Stomach smooth muscle (tissue), 2 donors: ENCODE results near the gene CSNK2A2.

ENCODE experiments used
- H3K27ac ChIP-seq: one replicate; pipeline ENCODE4 v1.7.0; 2013; ENCODE audit warnings: mild to moderate bottlenecking, low read length, inconsistent platforms
- H3K27me3 ChIP-seq, 2 donors: one replicate each; pipeline ENCODE4 v1.7.0; 2013; ENCODE audit warnings: low read length in 2 of 2; ENCODE audit not compliant: insufficient read depth in 2 of 2, control insufficient read depth in 1 of 2
- H3K36me3 ChIP-seq, 2 donors: one replicate each; pipeline ENCODE4 v1.7.0; 2013; ENCODE audit warnings: low read length in 2 of 2; ENCODE audit not compliant: control insufficient read depth in 2 of 2, insufficient read depth in 2 of 2
- H3K4me1 ChIP-seq: one replicate; pipeline ENCODE4 v1.7.0; 2013; ENCODE audit warnings: low read length; ENCODE audit not compliant: control insufficient read depth, insufficient read depth
- H3K4me3 ChIP-seq, 2 donors: one replicate each; pipeline ENCODE4 v1.7.0; 2013; ENCODE audit warnings: low read length in 2 of 2
- H3K9ac ChIP-seq, 2 donors: one replicate each; pipeline ENCODE4 v1.7.0; 2013; ENCODE audit warnings: low read length in 2 of 2, mild to moderate bottlenecking in 1 of 2
- H3K9me3 ChIP-seq, 2 donors: one replicate each; pipeline ENCODE4 v1.7.0; 2013; ENCODE audit warnings: low read length in 2 of 2; ENCODE audit not compliant: control insufficient read depth in 2 of 2
- donor health status: healthy.
- donor health status: Pancreatic carcinoma.

CSNK2A2 gene

GRCh38 chr16:58219432-58219831, 21.5 kb upstream of the CSNK2A2 start:
- H3K4me3 ChIP-seq, result no peak overlapping the region
- no peaks in the 10 kb centered on the region for H3K9me3 ChIP-seq
- H3K36me3 ChIP-seq, result no peaks in the 10 kb centered on the region
- H3K27ac ChIP-seq, result no peak overlapping the region
- H3K4me1 ChIP-seq, result no peaks in the 10 kb centered on the region
- no peaks in the 10 kb centered on the region for H3K27me3 ChIP-seq
- no peak overlapping the region for H3K9ac ChIP-seq

GRCh38 chr16:58218786-58219185, 20.9 kb upstream of the CSNK2A2 start:
- H3K4me1 ChIP-seq, result no peaks in the 10 kb centered on the region
- H3K9me3 ChIP-seq, result no peaks in the 10 kb centered on the region
- H3K27ac ChIP-seq, result no peak overlapping the region
- H3K36me3 ChIP-seq, result no peaks in the 10 kb centered on the region
- no peak overlapping the region for H3K4me3 ChIP-seq
- no peaks in the 10 kb centered on the region for H3K27me3 ChIP-seq
- no peak overlapping the region for H3K9ac ChIP-seq

GRCh38 chr16:58217311-58217925, 19.5 kb upstream of the CSNK2A2 start:
- no peaks in the 10 kb centered on the region for H3K9me3 ChIP-seq
- peaks cover 0 to 2% of the 10 kb centered on the region in 2 donors for H3K27me3 ChIP-seq
- no peak overlapping the region for H3K9ac ChIP-seq
- no peak overlapping the region for H3K4me3 ChIP-seq
- no peaks in the 10 kb centered on the region for H3K4me1 ChIP-seq
- H3K27ac ChIP-seq, result no peak overlapping the region
- no peaks in the 10 kb centered on the region for H3K36me3 ChIP-seq

GRCh38 chr16:58212824-58213655, 15.1 kb upstream of the CSNK2A2 start:
- Histone ChIP-seq H3K36me3 (no peaks in the 10 kb centered on the region), H3K4me1 (no peaks in the 10 kb centered on the region), H3K4me3 (no peak overlapping the region), H3K9ac (no peak overlapping the region), H3K27me3 (peaks cover 0 to 2% of the 10 kb centered on the region in 2 donors), H3K9me3 (no peaks in the 10 kb centered on the region), H3K27ac (no peak overlapping the region)

GRCh38 chr16:58211846-58212245, 13.9 kb upstream of the CSNK2A2 start:
- Histone ChIP-seq H3K4me1 (no peaks in the 10 kb centered on the region), H3K9me3 (no peaks in the 10 kb centered on the region), H3K9ac (no peak overlapping the region), H3K27me3 (peaks cover 0 to 2% of the 10 kb centered on the region in 2 donors), H3K4me3 (no peak overlapping the region), H3K36me3 (no peaks in the 10 kb centered on the region), H3K27ac (no peak overlapping the region)

- Histone ChIP-seq H3K27ac (no peak overlapping the region), H3K4me1 (no peaks in the 10 kb centered on the region), H3K4me3 (no peak overlapping the region)
These were observed 13.3 kb upstream of the CSNK2A2 start for GRCh38 chr16:58211245-58211644.

GRCh38 chr16:58205276-58206036, 7.5 kb upstream of the CSNK2A2 start:
- no peak overlapping the region for H3K9ac ChIP-seq
- peaks cover 0 to 4% of the 10 kb centered on the region in 2 donors for H3K27me3 ChIP-seq
- no peaks in the 10 kb centered on the region for H3K9me3 ChIP-seq
- no peak overlapping the region for H3K4me3 ChIP-seq
- no peaks in the 10 kb centered on the region for H3K4me1 ChIP-seq
- no peak overlapping the region for H3K27ac ChIP-seq
- H3K36me3 ChIP-seq, result no peaks in the 10 kb centered on the region

More at GRCh38 chr16:58211245-58211644, 13.3 kb upstream of the CSNK2A2 start:
- no peaks in the 10 kb centered on the region for H3K36me3 ChIP-seq
- no peak overlapping the region for H3K9ac ChIP-seq
- peaks cover 0 to 2% of the 10 kb centered on the region in 2 donors for H3K27me3 ChIP-seq
- no peaks in the 10 kb centered on the region for H3K9me3 ChIP-seq

- Histone ChIP-seq H3K27me3 (peaks cover 0 to 4% of the 10 kb centered on the region in 2 donors), H3K9ac (no peak overlapping the region), H3K4me1 (peaks cover 15% of the 10 kb centered on the region), H3K27ac (no peak overlapping the region), H3K36me3 (no peaks in the 10 kb centered on the region), H3K9me3 (no peaks in the 10 kb centered on the region), H3K4me3 (no peak overlapping the region)
These were observed 3.3 kb upstream of the CSNK2A2 start for GRCh38 chr16:58201163-58201562.

- Histone ChIP-seq H3K9me3 (no peaks in the 10 kb centered on the region), H3K4me3 (no peak overlapping the region), H3K4me1 (peaks cover 15% of the 10 kb centered on the region), H3K27ac (no peak overlapping the region), H3K9ac (no peak overlapping the region), H3K36me3 (peaks cover 2 to 3% of the 10 kb centered on the region in 2 donors), H3K27me3 (peaks cover 0 to 4% of the 10 kb centered on the region in 2 donors)
These were observed 2.3 kb upstream of the CSNK2A2 start for GRCh38 chr16:58200004-58200797.

- Histone ChIP-seq H3K9me3 (no peaks in the 10 kb centered on the region), H3K4me1 (peaks cover 15% of the 10 kb centered on the region), H3K9ac (no peak overlapping the region), H3K27me3 (peaks cover 0 to 4% of the 10 kb centered on the region in 2 donors), H3K27ac (no peak overlapping the region), H3K4me3 (no peak overlapping the region), H3K36me3 (peaks cover 5 to 6% of the 10 kb centered on the region in 2 donors)
These were observed 1.0 kb upstream of the CSNK2A2 start for GRCh38 chr16:58198803-58199411.
